EL (cell line): ENCODE results near the gene BCKDK.

Experiments
- DNase-seq: peaks from one replicate; pipeline ENCODE4 v3.0.0-alpha.2; 2016

Gene BCKDK

DNA sequence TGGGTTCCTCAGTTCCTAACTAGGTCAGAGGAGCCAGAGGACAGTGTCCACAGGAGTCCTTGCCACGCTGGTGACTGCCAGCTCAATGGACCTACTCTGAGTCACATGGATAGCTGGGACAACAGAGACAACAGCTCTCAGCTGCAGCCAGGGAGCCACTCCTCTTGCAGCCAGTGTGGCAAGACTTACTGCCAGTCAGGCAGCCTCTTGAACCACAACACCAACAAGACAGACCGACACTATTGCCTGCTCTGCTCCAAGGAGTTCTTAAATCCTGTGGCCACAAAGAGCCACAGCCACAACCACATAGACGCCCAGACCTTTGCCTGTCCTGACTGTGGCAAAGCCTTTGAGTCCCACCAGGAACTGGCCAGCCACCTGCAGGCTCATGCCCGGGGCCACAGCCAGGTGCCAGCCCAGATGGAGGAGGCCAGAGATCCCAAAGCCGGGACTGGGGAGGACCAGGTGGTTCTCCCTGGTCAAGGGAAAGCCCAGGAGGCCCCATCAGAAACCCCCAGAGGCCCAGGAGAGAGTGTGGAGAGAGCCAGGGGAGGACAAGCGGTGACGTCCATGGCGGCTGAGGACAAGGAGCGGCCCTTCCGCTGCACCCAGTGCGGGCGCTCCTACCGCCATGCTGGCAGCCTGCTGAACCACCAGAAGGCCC, 27.3 kb upstream of the BCKDK start:
- no peak for DNase-seq

DNA sequence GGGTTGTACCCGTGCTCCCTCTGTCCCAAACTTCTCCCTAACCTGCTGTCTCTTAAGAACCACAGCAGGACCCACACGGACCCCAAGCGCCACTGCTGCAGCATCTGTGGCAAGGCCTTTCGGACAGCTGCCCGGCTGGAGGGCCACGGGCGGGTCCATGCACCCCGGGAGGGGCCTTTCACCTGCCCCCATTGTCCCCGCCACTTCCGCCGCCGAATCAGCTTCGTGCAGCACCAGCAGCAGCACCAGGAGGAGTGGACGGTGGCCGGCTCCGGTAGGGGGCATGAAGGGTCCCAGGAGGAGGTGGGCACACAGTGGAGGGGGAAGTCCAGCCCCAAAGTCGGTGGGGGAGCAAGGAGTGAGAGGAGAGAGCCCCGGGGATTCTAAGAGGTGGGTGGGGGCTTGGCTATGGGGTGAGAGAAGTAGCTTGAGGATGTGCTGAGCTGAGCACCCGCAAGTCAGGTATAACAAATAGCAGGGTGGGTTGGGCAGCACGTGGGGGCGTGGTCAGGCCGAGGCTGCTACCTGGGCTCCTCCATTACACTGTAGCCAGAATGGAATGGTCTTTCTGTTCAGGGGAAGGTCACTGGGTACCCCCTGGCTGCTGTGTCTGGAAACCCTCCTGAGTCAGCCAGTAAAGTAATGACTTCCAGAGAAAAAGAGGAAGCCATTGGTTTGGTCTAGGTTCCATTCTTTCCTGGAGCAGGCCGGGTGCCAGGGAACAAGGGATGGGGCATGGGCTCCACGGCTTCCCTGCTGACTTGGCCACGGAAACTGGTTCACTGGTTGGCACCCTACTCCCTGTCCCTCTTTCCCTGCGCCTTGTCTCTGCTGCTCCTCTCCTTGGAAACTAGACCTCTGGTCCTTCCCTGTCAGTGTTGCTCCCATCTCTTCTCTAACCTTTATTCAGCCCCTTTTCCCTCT, 26.5 kb upstream of the BCKDK start:
- no peak for DNase-seq

DNA sequence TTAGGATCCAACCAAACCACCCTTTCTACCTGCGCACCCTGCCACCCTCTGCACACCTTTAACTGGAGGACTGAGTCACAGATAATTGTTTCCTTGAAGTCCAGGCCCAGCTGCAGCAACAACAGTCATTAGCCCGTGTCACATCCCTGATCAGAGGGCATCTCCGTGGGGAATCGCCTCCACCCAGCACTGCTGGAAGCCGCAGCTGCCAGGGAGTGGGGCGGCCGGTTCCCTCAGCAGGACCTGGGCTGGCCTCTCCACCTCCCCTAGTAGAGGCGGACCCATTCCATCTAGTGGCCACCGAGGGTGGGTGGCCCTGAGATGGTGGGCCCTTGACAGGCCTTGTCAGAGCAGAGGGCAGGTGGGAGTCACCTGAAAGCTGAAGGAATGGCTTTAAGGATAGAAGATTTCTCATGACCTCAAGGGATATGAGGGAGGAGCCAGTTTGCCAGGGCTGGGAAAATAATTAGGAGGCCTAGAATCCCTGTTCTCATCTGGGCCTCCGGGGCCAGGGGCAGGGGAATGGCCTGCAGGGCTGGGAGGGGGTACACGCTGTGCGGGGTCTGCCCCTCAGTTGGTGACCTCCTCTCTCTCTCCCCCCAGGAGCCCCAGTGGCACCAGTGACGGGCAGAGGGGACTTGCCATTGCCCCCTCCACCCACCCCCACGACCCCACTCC, 25.7 kb upstream of the BCKDK start:
- no peak for DNase-seq

DNA sequence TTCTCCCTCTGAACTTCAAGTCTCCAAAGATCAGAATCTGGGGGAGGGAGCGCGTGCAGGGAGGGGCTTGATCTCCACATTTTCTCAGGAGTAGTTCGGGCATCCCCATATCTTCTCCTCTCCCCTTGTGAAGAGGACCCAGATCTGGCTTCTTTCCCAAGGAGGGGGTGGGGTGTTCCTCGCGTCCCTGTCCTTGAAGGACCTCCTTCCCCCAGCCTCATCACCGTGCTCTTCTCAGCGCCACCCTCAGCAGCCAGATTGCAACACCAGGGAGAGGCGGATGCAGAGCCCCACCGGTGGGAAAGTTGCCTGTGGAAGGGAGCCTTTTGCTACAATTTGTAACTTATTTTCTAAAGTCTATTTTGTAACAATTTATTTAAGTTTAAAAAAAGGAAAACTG, 25.1 kb upstream of the BCKDK start:
- no peak for DNase-seq

DNA sequence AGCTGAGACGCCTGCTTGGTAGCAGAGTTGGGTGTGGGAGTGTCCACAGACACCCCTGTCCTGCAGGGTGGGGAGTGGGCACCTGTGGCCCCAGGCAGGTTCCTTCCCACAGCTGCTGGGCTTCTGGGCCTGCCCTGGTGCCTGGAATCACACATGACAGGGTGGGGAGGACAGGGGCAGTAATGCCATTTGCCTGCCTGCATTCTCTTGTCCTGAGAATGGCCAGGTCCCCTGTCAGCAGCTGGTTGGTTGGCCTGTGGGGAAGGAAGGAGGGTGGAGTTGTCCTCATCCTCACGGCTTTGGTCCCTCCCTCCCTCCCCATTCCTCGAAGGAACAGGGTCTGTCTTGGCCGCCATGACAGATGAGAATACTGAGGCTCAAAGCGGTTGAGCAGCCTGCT, 24.6 kb upstream of the BCKDK start:
- no peak for DNase-seq

DNA sequence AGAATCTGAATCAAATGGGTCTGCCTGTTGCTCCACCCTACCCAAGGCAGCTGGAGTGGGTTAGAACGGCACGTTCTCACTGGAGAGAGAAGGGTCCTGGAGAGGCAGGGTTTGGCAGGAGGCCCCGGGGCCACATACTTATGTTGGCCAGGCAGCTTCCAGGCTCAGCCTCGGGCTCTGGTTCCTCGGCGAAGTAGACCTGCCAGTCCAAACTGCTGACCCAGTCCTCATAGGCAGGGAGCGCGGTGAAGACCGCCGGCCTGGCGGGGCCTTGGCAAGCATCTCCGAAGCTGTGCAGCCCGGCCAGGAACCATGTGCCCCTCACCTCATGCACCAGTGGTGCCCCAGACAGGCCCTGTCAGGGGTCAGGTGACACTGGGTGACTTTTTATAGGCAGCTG, 24.2 kb upstream of the BCKDK start:
- DNase-seq: no peak

DNA sequence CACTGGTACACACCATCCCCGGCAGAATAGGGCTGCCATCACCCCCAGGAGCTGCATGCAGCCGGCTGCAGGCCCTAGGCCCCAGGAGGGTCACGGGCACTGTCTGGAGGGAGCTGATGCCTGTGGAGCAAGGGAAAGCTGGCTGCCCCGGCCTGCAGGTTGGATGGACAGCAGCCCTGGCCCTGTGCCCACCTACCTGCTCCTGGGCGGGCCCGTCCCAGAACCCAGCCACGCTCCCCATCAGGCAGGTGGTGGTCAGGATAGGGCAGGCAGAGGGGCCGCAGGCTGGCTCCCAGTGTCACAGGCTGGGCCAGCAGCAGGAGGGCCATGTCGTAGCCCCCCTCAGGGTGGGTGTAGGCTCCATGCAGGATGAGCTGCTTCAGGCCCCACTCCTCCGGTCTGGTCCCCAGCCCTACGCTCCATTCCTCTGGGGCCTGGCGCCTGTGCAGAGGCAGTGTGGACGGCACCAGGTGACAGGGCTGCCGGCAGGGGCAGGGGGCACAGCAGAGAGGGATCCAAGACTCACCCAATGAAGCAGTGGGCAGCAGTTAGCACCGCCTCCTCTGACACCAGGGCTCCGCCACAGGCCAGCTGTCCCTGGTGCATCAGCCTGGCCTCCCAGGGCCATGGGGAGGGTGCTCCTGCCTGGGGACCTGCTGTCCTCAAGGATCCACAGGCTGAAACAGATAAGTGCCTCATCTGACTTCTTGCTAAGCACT, 23.4 kb upstream of the BCKDK start:
- DNase-seq: no peak

DNA sequence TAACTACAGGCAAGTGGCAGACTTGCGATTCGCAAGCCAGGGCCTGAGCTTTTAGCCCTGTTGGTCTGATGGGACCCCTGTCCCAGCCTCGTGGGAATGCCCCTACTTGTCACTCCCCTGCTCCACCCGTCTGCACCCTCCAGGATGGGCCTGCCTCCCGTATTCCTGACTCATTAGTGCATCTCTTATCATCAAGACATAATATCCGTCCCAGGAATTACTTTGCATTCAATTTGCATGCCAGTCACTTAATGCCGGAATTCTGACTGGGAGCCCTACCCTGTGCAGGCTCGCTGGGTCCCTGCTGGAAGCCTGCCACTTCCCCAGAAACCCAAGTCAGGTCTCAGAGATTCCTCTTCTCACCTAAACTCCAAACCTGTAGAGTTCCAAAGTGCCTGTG, 22.8 kb upstream of the BCKDK start:
- DNase-seq: no peak

DNA sequence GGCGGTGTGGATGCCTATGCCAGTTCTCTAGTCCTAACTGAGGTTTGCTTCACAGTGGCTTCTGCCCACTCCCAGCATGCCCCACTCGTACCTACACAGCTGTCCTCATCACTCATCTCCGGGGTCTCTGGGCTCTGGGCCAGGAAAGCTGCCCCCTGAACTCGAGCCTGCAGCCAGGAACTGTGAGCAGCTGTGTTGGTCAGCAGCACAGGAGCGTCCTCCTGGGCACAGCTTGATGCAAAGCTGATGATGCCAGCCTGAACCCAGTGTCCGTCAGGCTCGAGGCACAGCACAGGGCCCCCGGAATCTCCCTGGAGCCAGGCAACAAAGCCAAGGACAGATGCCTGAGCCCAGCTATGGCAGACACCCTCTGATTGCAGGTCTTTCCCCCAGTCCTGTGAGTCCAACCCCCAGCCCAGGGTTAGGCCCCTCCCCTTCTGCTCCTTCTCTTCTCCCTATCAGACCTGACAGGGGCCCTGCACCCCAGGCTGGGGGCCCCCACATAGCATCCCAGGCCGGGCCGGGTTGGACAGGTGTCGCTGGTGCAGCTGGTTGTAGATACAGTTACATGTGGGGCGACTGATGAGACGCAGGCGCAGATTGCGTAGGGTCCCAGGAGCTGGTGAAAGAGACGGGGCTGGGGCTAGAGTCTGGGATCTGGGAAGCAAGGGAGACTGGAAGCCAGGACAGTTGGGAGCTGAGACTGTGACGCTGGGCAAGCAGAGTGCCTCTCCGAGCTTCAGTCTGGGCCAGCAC, 22.1 kb upstream of the BCKDK start:
- DNase-seq: no peak

DNA sequence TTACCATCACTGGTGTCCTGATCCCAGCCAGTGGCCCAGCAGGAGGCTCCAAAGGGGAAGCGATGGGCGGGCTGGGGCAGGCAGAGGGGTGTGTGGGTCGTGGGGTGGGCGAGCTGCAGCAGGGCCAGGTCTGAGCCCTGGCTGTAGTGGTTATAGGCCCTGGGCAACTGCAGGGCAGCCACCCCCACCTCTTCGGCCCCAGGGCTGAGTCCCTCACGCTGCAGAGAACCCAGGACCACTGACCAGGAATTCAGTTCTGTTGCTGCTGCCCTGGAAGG, 21.6 kb upstream of the BCKDK start:
- DNase-seq: no peak

DNA sequence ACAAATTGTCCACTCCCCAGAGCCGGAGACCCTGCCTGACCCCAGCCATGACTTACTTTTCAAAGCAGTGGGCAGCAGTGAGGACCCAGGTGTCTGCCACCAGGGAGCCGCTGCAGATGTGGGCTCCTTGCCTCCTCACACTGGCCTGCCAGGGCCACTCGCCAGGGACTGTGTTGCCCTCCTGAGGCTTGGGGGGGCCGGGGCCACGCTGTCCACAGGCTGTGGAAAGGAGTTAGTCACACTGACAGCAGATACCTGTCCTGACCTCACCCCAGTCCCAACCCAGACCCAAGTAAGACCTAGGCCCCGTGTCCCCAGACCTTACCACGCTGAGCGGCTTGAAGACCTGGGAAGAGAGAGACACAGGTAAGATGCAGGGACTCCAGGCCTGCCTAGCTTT, 20.7 kb upstream of the BCKDK start:
- DNase-seq: no peak

DNA sequence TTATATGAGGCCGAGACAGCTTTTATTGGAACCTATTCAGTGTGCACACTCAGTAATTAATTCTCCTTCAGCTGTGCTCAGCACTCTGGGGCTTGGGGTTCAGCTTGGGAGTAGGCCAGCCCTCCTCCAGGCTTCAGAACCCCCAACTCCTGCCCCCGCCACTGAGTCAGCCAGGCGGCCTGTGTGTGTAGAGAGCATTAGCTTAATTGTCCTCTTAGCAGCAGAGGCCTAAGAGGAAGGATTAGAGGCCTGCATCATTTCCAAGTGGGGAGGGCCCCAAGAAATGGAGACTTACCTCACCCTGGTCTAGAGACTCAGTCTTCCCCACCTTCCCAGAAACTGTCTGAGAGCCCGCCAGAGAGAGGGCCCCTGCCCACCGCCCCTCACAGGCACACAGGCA, 20.2 kb upstream of the BCKDK start:
- no peak for DNase-seq

DNA sequence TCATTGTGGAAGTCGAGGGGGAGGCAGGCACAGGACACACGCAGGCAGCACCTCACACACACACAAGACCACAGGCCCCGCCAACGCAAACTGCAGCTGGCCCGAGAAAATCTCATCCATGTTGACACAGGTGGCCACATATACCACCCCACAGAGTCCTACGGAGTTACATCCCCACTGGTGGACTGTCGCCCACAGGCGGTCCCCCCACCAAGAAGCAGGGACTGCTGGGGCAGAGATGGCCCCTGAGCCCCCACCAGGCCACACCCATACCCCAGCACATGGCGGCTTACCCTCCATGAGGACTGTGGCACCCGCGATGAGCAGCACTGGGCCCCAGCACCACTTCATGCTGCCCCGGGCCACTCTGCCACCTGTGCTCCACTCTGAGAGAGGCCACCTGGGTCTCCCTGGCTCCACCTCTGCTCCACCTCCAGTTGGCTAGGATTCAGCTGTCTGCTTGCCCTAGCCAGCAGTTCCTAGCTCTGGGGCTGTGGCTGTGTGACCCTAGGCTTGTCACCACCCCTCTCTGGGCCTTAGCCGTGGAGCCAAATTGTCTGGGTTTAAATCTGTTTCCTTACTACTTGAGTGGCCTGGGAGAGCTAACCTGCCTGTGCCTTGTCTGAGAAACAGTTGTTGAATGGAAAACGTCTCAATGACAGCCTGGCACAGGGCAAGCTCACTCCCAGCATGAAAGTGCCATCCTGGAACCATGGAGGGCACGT, 19.6 kb upstream of the BCKDK start, which contains the start of gene PRSS53:
PRSS53 (minus strand) TSS at position 485 of the 725 bp plus-strand sequence; CDS start at position 351, 134 bp downstream.
- DNase-seq: no peak

DNA sequence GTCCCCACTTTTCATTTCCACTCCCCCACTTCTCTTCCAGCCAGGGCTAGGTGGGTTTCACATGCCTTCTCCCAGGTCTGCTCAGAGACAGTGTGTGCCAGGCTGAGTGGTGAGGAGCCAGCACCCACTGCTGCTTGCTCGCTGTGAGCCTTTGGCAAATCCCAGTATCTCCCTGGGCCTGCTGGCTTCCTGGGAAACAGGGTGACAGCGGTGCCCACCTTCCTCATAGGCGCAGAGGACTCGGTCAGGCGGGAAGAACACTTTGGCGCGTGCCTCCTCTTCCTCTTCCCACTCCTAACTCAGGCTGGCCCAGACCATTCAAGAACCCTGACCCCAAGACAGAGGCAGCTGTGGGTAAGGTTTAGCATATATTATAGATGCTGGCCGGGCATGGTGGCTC, 19.0 kb upstream of the BCKDK start:
- no peak for DNase-seq

DNA sequence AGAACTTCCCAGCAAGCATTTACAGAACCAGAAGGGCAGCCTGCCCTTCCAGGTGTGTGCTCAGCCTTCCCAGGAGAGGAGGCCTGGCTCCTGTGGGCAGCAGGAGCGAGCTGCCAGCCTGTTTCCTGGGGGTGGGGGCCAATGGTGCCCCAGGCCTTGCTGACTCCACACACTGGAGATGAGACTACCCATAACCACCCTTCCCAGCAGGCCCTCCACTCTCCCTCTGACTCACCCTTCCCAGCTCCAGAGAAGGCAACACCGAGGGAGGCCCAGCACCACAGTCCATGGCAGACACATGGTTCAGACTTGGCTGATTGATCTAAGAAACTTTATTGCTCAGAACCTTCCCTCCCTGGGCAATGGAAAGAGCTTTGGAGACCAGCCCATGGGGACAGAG, 17.6 kb upstream of the BCKDK start:
- peak; percentile 76 for DNase-seq

DNA sequence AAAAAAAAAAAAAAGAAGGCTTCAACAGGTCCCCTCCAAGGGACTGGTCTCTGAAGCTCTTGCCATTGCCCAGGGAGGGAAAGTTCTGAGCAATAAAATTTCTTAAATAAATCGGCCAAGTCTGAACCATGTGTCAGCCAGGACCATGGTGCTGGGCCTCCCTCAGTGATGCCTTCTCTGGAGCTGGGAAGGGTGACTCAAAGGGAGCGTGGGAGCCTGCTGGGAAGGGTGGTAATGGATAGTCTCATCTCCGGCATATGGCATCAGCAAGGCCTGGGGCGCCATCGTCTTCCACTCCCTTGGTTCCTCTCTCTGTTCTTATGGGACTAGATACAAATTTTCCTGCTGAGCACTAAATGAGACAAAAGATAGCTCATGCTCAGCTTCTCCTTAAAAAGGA, 15.9 kb upstream of the BCKDK start:
- peak; percentile 73 for DNase-seq

DNA sequence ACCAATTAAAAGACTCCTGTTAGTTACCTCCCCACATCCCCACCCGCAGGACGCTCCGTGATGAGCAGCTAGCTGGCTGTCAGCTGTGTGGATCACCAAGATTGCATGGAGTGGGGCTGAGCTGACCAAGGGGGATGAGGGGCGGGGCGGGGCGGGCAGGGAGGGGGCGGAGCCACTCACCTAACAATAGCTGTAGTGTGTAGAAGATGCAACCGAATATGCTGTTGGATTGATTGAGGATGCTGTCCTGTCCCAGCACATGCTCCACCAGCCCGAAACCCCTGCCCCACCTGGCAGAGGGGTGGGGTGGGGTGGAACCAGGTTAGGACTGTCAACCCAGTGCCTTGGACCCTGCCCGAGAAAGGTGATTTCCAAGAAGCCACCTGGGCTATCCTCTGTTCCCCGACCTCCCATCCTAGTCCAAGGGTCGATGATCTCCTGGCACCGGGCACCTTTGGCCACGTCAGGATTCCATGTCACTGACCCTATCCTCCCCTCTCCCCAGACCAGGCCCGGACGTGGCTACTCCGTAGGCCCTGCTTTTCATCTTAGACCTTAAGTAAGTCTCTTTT, 15.0 kb upstream of the BCKDK start:
- DNase-seq: peak; percentile 64

DNA sequence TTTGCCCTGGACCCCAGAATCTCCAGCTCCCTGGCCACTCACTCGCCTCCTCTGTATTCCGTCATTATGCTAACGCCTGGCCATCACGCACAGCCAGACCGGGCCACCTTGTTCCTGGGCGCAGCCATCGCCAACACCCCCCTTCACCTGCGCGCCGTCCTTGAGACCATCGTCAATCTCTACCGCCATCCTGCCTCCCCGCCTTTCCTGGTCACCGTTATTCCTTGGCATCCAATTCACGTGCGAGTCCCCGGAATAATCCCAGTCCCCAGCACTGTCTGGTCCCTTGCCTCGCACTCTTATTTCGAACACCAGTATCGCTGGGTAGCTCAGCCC, 14.1 kb upstream of the BCKDK start:
- no peak for DNase-seq

DNA sequence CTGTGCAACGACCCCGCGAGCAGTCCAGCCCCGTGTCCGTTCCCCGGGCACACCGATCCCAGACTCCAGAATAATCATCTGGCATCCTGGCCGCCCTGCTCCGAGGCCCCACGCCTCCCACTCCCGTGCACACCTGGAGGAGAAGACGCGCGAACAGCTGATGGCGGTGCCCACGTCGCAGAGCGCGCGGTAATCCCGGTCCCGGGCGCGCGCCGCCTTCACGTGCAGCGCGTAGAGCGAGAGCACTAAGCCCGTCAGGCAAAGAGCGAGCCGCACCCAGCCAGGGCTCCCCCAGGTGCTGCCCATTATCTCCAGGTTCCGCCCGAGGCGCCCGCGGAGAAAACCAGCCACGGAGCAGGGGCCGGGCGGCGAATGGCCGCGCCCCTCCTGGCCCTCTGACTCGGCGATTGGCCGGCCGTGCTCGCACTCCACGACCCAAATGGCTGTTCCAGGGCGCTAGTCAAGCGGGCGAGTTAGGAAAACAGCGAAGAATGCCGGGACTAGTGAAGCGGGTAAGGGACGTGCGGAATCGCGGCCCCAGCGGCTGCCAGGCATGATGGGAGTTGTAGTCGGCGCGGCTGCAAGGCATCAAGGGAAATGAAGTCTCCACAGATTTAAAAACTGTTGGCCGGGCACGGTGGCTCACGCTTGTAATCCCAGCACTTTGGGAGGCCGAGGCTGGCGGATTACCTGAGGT, 13.6 kb upstream of the BCKDK start, which contains the start of gene VKORC1:
VKORC1 (minus strand) TSS at position 374 of the 697 bp plus-strand sequence; CDS start at position 306, 68 bp downstream.
- peak; percentile 98 for DNase-seq

DNA sequence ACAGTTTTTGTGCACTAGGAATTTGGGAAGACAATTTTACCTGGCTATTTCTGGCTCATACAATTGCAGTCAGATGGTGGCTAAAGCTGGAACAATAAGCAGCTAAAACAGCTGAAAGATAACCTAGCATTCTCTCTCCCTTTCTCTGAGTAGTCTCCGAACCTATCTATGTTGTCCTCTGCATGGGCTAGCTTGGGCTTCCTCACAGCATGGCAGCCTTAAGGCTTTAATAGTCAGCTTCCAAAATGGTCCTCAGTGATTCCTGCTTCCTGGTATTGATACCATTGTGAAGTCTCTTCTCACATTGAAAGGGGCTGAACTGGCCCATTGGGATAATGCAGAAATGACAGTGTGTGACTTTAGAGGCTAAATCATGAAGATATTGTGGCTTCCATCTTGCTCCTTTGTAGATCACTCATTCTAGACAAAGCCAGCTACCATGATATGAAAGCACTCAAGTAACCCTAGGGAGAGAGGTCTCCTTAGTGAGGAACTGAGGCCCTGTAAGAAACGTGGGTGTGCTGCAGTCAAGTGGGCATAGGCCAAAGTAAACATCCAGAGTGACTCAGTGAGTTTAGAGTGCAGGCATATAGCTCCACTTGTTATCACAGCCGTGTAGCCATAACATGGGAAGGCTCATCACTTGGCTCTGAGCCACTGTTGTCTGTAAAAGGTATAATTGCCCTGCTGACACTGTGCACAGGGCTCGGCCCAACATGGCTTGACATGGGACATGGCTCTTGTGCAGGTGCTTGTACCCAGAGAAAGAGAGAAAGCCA, 8.1 kb upstream of the BCKDK start:
- DNase-seq: peak; percentile 67
